ENCODE results near the gene CMTM4. TPM values are rescaled to one million over a fixed set of nuclear protein-coding genes. Genes with fewer than 3 reads are reported as not detected.
"Not testable (repeated sequence)": the region's sequence is repeated elsewhere in the genome, so short reads cannot be mapped to it uniquely, and the experiment has no call there.

The CMTM4 gene
- total RNA-seq, 1 donor = 13.3 TPM

DNA sequence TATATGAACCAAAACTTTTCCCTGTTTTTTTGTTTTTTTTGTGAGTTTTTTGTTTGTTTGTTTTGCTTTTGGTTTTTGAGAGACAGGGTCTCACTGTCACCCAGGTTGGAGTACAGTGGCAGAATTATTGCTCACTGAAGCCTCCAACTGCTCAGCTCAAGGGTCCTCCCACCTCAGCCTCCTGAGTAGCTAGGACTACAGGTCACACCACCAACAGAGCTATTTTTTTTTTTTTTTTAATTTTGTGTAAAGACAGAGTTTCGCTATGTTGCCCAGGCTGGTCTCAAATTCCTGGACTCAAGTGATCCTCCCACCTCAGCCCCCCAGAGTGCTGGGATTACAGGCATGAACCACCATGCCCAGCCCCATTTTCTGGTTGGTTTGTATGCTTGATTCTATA lies 28.6 kb downstream of the CMTM4 start:
- H3K4me3 ChIP-seq (ENCODE audit: low read depth, low read length) = no peak overlapping the region
- TF ChIP-seq, protein P1, sequence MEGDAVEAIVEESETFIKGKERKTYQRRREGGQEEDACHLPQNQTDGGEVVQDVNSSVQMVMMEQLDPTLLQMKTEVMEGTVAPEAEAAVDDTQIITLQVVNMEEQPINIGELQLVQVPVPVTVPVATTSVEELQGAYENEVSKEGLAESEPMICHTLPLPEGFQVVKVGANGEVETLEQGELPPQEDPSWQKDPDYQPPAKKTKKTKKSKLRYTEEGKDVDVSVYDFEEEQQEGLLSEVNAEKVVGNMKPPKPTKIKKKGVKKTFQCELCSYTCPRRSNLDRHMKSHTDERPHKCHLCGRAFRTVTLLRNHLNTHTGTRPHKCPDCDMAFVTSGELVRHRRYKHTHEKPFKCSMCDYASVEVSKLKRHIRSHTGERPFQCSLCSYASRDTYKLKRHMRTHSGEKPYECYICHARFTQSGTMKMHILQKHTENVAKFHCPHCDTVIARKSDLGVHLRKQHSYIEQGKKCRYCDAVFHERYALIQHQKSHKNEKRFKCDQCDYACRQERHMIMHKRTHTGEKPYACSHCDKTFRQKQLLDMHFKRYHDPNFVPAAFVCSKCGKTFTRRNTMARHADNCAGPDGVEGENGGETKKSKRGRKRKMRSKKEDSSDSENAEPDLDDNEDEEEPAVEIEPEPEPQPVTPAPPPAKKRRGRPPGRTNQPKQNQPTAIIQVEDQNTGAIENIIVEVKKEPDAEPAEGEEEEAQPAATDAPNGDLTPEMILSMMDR (IDR thresholded peaks at IDR 0.05; ENCODE audit: insufficient read depth, low read length) = no peak
- no peak for DNase-seq (ENCODE audit: low read depth)

- peak; percentile 59 for DNase-seq (ENCODE audit: low read depth)
- TF ChIP-seq, protein P1 (IDR thresholded peaks at IDR 0.05; ENCODE audit: insufficient read depth, low read length) = peak; percentile 75
- H3K4me3 ChIP-seq (ENCODE audit: low read depth, low read length) = no peak overlapping the region
Observed at GRCh38 chr16:66662445-66663194, 33.9 kb downstream of the CMTM4 start.

DNA sequence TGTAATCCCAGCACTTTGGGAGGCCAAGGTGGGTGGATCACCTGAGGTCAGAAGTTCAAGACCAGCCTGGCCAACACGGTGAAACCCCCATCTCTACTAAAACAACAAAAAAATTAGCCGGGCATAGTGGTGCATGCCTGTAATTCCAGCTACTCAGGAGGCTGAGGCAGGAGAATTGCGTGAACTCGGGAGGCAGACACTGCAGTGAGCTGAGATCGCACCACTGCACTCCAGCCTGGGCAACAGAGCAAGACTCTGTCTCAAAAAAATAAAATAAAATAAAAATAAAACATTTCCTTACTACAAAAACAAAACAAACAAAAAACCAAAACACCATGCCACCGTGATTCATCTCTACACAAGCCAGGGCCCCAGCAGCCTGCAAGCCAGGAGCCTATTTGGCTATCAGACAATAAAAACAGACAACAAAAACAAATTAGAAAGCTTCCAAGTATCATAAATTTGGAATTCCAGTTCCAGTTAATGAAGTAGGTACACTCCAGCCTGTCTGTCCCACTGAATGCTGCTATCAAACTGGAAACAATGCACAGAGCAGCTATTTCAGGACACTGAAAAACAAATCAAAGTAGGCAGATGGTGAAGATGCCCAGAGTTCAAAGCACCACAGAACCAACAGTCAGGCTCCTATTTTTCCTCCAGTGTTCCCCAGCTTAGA lies 34.7 kb downstream of the CMTM4 start:
- not testable (repeated sequence) for DNase-seq (ENCODE audit: low read depth); H3K4me3 ChIP-seq (ENCODE audit: low read depth, low read length)

GRCh38 chr16:66661210-66661560 lies 35.4 kb downstream of the CMTM4 start:
- no peak for DNase-seq (ENCODE audit: low read depth)
- H3K4me3 ChIP-seq (ENCODE audit: low read depth, low read length) = no peak overlapping the region
- TF ChIP-seq, protein P1 (IDR thresholded peaks at IDR 0.05; ENCODE audit: insufficient read depth, low read length) = no peak

- TF ChIP-seq, protein P1 (IDR thresholded peaks at IDR 0.05; ENCODE audit: insufficient read depth, low read length) = peak; percentile 52
- H3K4me3 ChIP-seq (ENCODE audit: low read depth, low read length) = no peak overlapping the region
- peak; percentile 82 for DNase-seq (ENCODE audit: low read depth)
Observed at GRCh38 chr16:66660422-66661209, 35.9 kb downstream of the CMTM4 start.

DNA sequence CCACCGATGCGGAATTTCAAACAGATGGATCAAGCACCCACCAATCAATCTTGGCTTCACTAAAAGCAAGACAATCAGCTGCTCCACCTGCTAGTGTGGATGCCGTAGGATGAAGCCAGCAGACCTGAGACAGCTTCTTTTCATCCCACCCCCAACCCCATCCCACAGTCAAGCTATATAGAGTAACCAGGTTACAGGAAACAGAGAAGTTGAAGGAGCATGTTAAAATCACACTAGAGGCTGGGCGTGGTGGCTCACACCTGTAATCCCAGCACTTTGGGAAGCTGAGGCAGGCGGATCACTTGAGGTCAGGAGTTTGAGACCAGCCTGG lies 37.7 kb downstream of the CMTM4 start:
- no peak overlapping the region for H3K4me3 ChIP-seq (ENCODE audit: low read depth, low read length)
- TF ChIP-seq, protein P1 (IDR thresholded peaks at IDR 0.05; ENCODE audit: insufficient read depth, low read length) = no peak
- DNase-seq (ENCODE audit: low read depth) = no peak
